IMR-90 (cell line): Measurements from ENCODE around the gene SULT1E1.

ENCODE experiments used
- CHD1 ChIP-seq: IDR thresholded peaks from 2 replicates; pipeline ENCODE4 v1.6.1; 2012; ENCODE audit warnings: low read depth, low read length, improper control_type of control experiment
- MAFK ChIP-seq: IDR thresholded peaks from 2 replicates; pipeline ENCODE4 v1.6.1; 2012; ENCODE audit warnings: low read depth, low read length, improper control_type of control experiment
- MXI1 ChIP-seq: IDR thresholded peaks from 2 replicates; pipeline ENCODE4 v1.6.1; 2012; ENCODE audit warnings: low read depth, mild to moderate bottlenecking, low read length, moderate library complexity, borderline replicate concordance
- POLR2A ChIP-seq: IDR thresholded peaks from 2 replicates; pipeline ENCODE4 v1.6.1; 2012; ENCODE audit warnings: mild to moderate bottlenecking, low read depth, low read length
- RCOR1 ChIP-seq: IDR thresholded peaks from 2 replicates; pipeline ENCODE4 v1.6.1; 2012; ENCODE audit warnings: mild to moderate bottlenecking, low read length, improper control_type of control experiment; ENCODE audit not compliant: insufficient replicate concordance
- SMC3 ChIP-seq: fragments of 150-350 bp; IDR thresholded peaks from 2 replicates; pipeline ENCODE4 v1.6.1; 2016; ENCODE audit warnings: low read depth, mild to moderate bottlenecking, antibody characterized with exemption, low read length, moderate library complexity
- USF2 ChIP-seq: fragments of 150-350 bp; IDR thresholded peaks from 2 replicates; pipeline ENCODE4 v1.6.1; 2017; ENCODE audit warnings: mild to moderate bottlenecking, antibody characterized with exemption, low read length, low read depth
- TF ChIP-seq, protein P1 (sequence below): conservative IDR thresholded peaks from 2 replicates; pipeline ENCODE4 v1.5.1; 2012; ENCODE audit warnings: mild to moderate bottlenecking, low read depth, low read length, improper control_type of control experiment
- TF ChIP-seq, protein P2 (sequence below): fragments of 150-350 bp; IDR thresholded peaks from 2 replicates; pipeline ENCODE4 v1.6.1; 2016; ENCODE audit warnings: low read depth, mild to moderate bottlenecking, low read length, moderate library complexity, borderline replicate concordance

DNA sequence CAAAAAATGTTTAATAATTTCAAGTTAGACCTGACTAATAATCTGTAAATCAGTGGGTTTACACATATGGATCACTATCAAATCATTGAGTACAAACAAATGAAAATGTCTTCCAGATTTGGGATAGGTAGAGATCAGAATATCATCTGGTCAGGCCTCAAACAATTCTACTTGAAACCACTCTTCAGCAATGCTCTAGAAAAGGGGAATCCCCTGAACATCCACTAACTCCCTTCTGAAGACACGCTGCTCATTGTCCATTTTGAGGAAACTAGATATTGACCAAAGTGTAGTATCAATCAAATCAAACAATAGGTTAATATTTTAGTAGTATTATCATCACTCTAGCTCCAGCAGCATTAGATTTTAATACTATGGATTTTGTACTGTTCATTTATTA lies 46.3 kb downstream of the SULT1E1 start:
- TF ChIP-seq, protein P1, sequence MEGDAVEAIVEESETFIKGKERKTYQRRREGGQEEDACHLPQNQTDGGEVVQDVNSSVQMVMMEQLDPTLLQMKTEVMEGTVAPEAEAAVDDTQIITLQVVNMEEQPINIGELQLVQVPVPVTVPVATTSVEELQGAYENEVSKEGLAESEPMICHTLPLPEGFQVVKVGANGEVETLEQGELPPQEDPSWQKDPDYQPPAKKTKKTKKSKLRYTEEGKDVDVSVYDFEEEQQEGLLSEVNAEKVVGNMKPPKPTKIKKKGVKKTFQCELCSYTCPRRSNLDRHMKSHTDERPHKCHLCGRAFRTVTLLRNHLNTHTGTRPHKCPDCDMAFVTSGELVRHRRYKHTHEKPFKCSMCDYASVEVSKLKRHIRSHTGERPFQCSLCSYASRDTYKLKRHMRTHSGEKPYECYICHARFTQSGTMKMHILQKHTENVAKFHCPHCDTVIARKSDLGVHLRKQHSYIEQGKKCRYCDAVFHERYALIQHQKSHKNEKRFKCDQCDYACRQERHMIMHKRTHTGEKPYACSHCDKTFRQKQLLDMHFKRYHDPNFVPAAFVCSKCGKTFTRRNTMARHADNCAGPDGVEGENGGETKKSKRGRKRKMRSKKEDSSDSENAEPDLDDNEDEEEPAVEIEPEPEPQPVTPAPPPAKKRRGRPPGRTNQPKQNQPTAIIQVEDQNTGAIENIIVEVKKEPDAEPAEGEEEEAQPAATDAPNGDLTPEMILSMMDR: no peak
- TF ChIP-seq POLR2A (no peak), CHD1 (no peak), MXI1 (no peak), MAFK (no peak), SMC3 (no peak), USF2 (no peak), RCOR1 (no peak)
- TF ChIP-seq, protein P2, sequence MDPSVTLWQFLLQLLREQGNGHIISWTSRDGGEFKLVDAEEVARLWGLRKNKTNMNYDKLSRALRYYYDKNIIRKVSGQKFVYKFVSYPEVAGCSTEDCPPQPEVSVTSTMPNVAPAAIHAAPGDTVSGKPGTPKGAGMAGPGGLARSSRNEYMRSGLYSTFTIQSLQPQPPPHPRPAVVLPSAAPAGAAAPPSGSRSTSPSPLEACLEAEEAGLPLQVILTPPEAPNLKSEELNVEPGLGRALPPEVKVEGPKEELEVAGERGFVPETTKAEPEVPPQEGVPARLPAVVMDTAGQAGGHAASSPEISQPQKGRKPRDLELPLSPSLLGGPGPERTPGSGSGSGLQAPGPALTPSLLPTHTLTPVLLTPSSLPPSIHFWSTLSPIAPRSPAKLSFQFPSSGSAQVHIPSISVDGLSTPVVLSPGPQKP: no peak
